ENCODE results near the gene TRPV4.

DNA sequence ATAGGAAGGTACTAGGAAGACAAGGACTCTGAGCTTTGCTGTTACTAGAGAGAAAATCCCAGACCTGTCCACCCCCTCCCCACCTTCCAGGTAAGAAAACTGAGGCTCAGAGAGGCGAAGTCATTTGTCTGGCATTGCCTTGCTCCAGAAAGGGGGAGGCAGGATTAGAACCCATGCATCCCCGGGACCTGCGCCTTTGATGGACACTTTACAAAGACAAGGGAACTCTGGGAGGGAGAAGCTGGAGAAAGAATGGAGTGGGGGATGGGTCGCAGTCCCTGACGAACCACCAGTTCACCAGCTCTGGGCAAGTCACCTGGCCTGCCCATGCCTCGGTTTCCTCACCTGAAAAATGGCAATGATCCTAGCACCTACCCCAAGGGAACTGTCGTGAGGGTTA lies 10.8 kb downstream of the TRPV4 start:
- TF ChIP-seq USF2 (CRISPR knock-in tag; IDR thresholded peaks at IDR 0.05) (no peak), ZFP91 (CRISPR knock-in tag; IDR thresholded peaks at IDR 0.05) (no peak), ZBTB2 (IDR thresholded peaks at IDR 0.05) (no peak), MNT (conservative IDR thresholded peaks at IDR 0.05) (no peak), TEAD4 (IDR thresholded peaks at IDR 0.05; ENCODE audit: low read length) (no peak), TEAD4 (CRISPR knock-in tag; IDR thresholded peaks at IDR 0.05; ENCODE audit: borderline replicate concordance) (no peak)
- TF ChIP-seq, protein P1, sequence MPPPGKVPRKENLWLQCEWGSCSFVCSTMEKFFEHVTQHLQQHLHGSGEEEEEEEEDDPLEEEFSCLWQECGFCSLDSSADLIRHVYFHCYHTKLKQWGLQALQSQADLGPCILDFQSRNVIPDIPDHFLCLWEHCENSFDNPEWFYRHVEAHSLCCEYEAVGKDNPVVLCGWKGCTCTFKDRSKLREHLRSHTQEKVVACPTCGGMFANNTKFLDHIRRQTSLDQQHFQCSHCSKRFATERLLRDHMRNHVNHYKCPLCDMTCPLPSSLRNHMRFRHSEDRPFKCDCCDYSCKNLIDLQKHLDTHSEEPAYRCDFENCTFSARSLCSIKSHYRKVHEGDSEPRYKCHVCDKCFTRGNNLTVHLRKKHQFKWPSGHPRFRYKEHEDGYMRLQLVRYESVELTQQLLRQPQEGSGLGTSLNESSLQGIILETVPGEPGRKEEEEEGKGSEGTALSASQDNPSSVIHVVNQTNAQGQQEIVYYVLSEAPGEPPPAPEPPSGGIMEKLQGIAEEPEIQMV (tag; conservative IDR thresholded peaks at IDR 0.05; ENCODE audit: low read depth): no peak
